Tibial nerve (tissue), 4 donors: ENCODE measurements around the gene SLC6A6.

ENCODE experiments used
- CTCF ChIP-seq, 5 experiments: fragments of 200-600 bp in 3 of 5; fragments of 450-650 bp in 2 of 5; sonication (generic) in 3 of 5; IDR thresholded peaks; one replicate each; pipeline ENCODE4 v1.5.1; 2016 to 2019; ENCODE audit warnings: antibody characterized with exemption in 5 of 5, mild to moderate bottlenecking in 3 of 5, moderate library complexity in 2 of 5
- EP300 ChIP-seq, 2 donors: sonication (generic); formaldehyde crosslinking; IDR thresholded peaks; one replicate each; pipeline ENCODE4 v1.6.1; 2017; ENCODE audit warnings: antibody characterized with exemption in 2 of 2, mild to moderate bottlenecking in 1 of 2

- TF ChIP-seq CTCF (IDR thresholded peaks at IDR 0.05) (no peak), EP300 (IDR thresholded peaks at IDR 0.05) (no peak)
Measured at GRCh38 chr3:14514323-14514720, 111.9 kb downstream of the SLC6A6 start.
